G401.6 (cell line): ENCODE results near the gene ATP10D.
"Not testable (repeated sequence)": the region's sequence is repeated elsewhere in the genome, so short reads cannot be mapped to it uniquely, and the experiment has no call there.

Source experiments
- FAIRE-seq: peaks from 2 replicates; lab custom pipeline; 2012; peaks lifted over from hg19 to GRCh38; lab: Jason Lieb, UNC

Gene ATP10D

GRCh38 chr4:47535567-47536147 is 50.6 kb downstream of the ATP10D start:
- FAIRE-seq: no peak

GRCh38 chr4:47536966-47537365 is 51.9 kb downstream of the ATP10D start:
- no peak for FAIRE-seq

- no peak for FAIRE-seq
Observed at GRCh38 chr4:47538111-47538824, 53.2 kb downstream of the ATP10D start.

- no peak for FAIRE-seq
Observed at GRCh38 chr4:47538825-47539154, 53.7 kb downstream of the ATP10D start.

GRCh38 chr4:47542640-47543039 is 57.6 kb downstream of the ATP10D start:
- not testable (repeated sequence) for FAIRE-seq

- FAIRE-seq: no peak
Observed at GRCh38 chr4:47543331-47543730, 58.3 kb downstream of the ATP10D start.

GRCh38 chr4:47550357-47550756 is 65.3 kb downstream of the ATP10D start:
- not testable (repeated sequence) for FAIRE-seq

GRCh38 chr4:47550899-47551548 is 65.9 kb downstream of the ATP10D start:
- FAIRE-seq: no peak

GRCh38 chr4:47551682-47552081 is 66.6 kb downstream of the ATP10D start:
- no peak for FAIRE-seq

- no peak for FAIRE-seq
Observed at GRCh38 chr4:47553329-47554125, 68.5 kb downstream of the ATP10D start.

- FAIRE-seq: not testable (repeated sequence)
Observed at GRCh38 chr4:47555920-47556319, 70.8 kb downstream of the ATP10D start.

- FAIRE-seq: peak; percentile 78
Observed at GRCh38 chr4:47557255-47557654, 72.2 kb downstream of the ATP10D start.

GRCh38 chr4:47560682-47561081 is 75.6 kb downstream of the ATP10D start:
- no peak for FAIRE-seq

GRCh38 chr4:47561331-47561730 is 76.3 kb downstream of the ATP10D start:
- no peak for FAIRE-seq

GRCh38 chr4:47562297-47562696 is 77.2 kb downstream of the ATP10D start:
- no peak for FAIRE-seq

- FAIRE-seq: no peak
Observed at GRCh38 chr4:47566566-47566965, 81.5 kb downstream of the ATP10D start.

- no peak for FAIRE-seq
Observed at GRCh38 chr4:47566969-47567368, 81.9 kb downstream of the ATP10D start.

- FAIRE-seq: no peak
Observed at GRCh38 chr4:47567511-47567910, 82.4 kb downstream of the ATP10D start.

- FAIRE-seq: no peak
Observed at GRCh38 chr4:47570816-47571215, 85.7 kb downstream of the ATP10D start.

GRCh38 chr4:47572981-47573380 is 87.9 kb downstream of the ATP10D start:
- FAIRE-seq: no peak

- FAIRE-seq: no peak
Observed at GRCh38 chr4:47577779-47578553, 92.9 kb downstream of the ATP10D start.

- FAIRE-seq: no peak
Observed at GRCh38 chr4:47579235-47579634, 94.2 kb downstream of the ATP10D start.
